Right renal cortex interstitium (tissue), 3 donors: ENCODE results near the gene ATP6V0B. TPM values are rescaled to one million over a fixed set of nuclear protein-coding genes. Genes with fewer than 3 reads are reported as not detected.

Experiments
- DNase-seq, 3 donors: peaks; one replicate each; pipeline ENCODE4 v3.0.0-alpha.2; 2013; ENCODE audit warnings: low read depth in 3 of 3, low spot score in 2 of 3
- polyA plus RNA-seq, 3 donors: library from polyadenylated mRNA; unstranded; fragments of 120-200 nt; gene quantifications; one replicate each; pipeline ENCODE4 v1.2.1, GENCODE V29; 2013; ENCODE audit not compliant: insufficient read length in 3 of 3

ATP6V0B gene
- polyA plus RNA-seq, 3 donors: 134 to 150 (median 144) TPM

DNA sequence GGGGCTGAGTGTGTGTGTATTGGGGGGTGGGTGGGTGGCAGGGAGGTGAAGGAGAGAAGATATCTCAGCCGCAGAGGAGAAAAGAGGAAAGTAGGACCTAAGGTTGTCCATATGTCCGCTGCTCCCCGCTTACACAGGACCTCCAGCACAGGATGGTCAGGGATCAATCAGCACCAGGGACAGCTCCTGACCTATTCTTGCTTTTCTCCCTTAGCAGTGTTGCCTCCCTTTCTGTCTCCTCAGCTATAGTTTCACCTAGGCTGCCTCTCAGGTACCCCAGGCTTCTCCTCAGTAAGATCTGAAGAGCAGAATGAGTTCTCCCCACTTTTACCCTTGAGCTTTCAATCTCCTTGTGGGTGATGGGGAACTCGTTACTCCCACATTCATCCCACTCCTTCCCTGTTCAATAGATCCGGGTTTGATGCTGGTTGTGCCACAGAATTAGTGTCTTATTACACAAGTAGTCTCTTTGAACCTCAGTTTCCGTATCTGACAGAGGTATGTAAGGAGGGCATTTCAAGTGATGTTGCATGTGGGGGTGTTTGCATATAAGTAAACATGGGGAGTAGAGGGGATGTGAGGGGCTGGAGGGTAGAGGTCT lies 6.3 kb upstream of the ATP6V0B start:
- DNase-seq: no peak

DNA sequence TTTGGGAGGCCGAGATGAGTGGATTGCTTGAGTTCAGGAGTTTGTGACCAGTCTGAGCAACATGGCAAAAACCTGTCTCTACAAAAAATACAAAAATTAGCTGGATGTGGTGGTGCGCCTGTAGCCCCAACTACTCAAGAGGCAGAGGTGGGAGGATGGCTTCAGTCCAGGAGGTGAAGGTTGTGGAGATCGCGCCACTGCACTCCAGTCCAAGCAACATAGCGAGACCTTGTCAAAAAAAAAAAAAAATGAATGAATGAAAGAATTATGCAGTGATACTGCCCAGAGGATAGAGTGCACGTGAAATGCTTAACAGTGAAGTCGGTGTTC lies 5.4 kb upstream of the ATP6V0B start:
- DNase-seq: no peak

DNA sequence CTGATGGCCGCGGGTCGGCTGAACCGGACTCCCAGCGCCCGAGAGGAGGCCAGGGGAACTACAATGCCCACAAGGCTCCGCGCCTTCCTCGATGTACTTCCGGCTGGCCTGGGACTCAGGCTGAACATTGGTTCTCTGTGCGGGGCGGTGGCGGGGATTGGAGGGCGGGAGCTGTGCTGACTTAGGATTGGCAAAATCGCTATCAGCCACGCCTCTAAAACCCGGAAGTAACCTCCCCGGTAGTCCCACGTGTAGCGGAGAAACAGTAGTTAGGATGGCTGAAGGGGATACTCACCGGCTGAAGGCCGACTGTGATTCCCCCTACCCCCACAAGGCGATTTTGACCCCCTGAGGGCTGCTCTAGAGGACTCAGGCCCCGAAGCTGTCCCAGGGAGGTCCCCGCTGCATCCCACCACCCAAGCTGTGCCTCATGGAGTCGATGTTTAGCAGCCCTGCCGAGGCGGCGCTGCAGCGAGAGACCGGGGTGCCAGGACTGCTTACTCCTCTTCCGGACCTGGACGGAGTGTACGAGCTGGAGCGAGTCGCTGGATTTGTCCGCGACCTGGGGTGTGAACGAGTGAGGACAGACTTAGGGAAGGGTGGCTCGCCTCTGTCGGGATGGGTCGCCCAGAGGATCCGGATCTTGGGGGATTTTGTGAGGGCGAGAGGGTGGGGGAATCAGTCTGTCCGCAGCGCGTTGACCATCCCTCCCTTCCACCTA lies 4.9 kb upstream of the ATP6V0B start, which contains the start of gene DPH2:
Gene DPH2, plus strand, starts transcription at position 265 of the 721 bp plus-strand sequence. Its CDS starts 166 bp downstream, at position 431.
- peak; percentile 83 to 95 (median 89) for DNase-seq

DNA sequence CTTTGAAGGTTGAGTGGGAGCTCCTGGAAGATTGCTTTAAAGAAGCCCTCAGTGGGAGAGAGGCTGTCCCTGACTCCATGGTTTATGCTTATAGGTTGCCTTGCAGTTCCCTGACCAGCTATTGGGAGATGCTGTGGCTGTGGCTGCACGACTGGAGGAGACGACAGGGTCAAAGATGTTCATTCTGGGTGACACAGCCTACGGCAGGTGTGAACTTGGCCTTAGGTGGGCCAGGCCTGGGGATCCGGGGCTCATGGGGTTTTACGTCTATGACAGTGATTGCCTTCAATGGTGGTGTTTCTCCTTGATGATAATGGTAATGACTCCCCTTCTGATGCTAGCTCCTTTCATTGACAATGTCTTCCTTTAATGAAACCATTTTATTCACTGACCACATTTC lies 4.3 kb upstream of the ATP6V0B start:
- DNase-seq: no peak

DNA sequence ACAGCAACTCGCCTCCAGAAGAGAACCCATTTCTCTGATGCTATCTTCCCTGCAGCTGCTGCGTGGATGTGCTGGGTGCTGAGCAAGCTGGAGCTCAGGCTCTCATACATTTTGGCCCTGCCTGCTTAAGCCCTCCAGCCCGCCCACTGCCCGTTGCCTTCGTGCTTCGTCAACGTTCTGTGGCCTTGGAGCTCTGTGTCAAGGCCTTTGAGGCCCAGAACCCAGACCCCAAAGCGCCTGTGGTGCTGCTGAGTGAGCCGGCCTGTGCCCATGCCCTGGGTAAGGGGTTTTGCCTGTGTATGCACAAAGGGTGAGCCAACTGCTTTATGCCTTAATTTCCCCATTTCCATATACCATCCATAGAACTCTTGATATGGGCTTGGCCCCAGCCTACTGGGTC lies 3.8 kb upstream of the ATP6V0B start:
- no peak for DNase-seq

DNA sequence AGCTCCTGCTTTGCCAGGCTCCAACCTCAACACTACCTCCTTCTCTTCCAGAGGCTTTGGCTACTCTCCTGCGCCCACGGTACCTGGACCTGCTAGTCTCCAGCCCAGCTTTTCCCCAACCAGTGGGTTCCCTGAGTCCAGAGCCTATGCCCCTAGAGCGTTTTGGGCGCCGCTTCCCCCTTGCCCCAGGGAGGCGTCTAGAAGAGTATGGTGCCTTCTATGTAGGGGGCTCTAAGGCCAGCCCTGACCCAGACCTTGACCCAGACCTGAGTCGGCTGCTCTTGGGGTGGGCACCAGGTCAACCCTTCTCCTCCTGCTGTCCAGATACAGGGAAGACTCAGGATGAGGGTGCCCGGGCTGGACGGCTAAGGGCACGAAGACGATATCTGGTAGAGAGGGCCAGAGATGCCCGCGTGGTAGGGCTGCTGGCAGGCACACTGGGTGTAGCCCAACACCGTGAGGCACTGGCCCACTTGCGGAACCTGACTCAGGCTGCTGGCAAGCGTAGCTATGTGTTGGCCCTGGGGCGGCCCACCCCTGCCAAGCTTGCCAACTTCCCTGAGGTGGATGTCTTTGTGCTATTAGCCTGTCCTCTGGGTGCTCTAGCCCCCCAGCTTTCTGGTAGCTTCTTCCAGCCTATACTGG lies 3.3 kb upstream of the ATP6V0B start:
- DNase-seq: no peak

DNA sequence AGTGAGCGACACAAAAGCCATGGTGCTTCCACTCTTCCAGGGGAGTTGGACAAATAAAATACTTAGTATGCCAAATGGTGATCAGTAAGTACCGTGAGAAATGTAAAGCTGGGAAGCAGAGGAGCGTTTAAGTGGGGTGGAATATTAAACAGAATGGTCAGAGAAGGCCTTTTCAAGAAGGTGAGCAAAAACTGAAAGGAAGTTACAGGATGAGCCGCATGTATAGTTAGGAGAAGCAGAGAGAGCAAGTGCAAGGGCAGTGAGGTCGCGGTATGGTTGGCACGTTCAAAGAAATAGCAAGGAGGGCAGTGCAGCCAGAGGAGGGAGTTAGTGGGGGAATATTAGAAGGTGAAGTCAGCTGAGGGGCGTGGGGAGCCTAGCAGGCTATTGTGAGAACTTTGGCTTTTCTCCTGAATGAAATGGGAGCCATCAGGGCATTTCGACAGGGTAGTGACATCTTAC lies 748 bp upstream of the ATP6V0B start:
- DNase-seq: no peak

DNA sequence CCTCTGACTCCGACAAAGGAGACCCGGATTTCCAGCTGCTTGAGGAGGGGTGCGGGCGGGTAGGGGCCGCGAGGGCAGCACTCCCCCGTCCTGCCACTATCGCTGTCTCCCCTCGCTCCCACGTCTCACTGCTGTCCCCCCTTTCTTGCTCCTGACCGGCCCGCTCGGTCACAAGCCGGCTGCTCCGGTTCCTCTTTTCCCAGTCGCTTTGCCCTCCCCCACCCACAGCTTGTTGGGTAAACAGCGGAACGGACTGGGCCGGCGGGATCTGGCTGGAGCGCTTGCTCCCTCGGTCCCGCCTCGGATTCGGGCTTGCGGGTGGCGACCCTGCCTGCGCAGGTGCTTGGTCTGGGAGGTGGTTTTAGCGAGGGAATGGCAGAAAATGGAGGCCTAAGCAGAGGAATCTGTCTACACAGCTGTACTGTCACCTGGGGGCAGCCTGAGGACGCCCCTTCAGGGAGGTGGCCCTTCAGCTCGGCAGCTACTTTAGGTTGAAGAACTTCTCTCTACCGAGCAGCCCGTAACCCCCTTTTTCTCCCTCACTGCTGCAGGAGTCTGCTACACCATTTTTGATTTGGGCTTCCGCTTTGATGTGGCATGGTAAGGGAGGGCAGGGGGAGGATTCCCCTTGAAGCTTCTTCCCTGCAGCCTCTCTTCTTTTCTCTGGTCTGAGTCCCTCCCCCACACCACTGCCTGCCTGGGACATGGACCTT lies 645 bp downstream of the ATP6V0B start:
- no peak for DNase-seq

DNA sequence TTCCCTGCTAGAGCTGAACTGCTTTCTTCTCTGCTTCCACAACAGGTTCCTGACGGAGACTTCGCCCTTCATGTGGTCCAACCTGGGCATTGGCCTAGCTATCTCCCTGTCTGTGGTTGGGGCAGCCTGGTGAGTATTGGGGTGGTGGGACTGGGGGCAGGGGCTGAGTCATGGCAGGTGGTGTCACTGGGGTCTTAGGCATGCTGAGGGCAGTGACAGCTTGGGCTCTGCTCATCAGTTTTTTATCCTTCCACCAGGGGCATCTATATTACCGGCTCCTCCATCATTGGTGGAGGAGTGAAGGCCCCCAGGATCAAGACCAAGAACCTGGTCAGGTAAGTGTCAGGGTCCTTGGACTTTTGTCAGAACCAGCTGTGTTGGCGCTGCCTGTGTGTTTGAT lies 1.3 kb downstream of the ATP6V0B start:
- no peak for DNase-seq

DNA sequence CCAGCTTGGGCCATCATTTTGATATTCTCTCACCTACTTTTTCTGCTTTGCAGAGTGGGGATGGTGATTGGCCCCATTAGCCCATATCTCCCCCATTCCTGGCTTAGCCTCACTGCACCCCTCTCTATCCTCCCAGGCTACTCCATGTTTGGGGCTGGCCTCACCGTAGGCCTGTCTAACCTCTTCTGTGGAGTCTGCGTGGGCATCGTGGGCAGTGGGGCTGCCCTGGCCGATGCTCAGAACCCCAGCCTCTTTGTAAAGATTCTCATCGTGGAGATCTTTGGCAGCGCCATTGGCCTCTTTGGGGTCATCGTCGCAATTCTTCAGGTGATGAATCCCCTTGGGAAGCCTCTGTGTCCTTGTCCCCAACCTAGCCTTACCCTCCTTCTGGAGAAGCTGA lies 2.1 kb downstream of the ATP6V0B start:
- no peak for DNase-seq

DNA sequence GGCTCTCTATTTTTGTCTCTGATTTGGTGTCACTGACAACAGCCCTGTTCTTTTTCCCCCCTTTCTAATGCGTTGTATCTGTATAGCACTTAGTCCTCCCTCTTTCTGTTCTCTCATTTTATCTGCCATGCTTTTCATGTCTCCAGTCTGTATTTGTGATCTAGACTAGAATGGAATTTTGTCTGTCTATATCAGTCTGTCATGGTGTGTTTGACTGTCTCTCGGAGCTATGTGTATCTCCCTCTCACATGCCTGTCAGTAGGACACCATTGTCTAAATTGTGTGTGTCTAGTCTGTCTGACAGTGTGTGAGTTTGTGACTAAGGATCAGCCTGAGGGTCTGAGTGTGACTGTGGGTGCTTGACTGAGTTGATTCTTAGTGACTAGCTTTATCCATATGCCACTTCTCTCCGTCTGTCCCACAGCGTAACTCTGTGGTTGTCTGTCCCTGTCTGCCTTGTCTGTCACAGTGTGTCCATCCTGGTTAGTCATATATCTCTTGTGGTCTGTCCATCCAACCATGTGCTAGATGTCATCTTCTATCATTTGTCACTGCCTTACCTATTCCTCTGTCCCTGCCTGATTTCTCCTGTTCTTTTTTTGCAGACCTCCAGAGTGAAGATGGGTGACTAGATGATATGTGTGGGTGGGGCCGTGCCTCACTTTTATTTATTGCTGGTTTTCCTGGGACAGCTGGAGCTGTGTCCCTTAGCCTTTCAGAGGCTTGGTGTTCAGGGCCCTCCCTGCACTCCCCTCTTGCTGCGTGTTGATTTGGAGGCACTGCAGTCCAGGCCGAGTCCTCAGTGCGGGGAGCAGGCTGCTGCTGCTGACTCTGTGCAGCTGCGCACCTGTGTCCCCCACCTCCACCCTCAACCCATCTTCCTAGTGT lies 2.9 kb downstream of the ATP6V0B start:
- no peak for DNase-seq

DNA sequence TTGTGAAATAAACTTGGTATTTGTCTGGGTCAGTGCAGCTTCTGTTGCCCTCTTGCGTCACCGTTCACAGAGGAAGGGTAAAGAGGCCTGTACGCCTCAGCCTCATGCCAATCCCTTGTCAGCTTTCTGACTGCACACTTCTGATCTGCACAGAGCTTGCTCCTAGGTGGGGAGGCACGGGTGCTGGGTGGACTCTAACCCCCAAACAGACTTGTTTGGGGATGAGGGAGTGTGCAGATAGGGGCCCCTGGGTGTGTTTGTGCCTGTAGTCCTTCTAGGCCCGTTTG lies 3.4 kb downstream of the ATP6V0B start:
- DNase-seq: no peak

DNA sequence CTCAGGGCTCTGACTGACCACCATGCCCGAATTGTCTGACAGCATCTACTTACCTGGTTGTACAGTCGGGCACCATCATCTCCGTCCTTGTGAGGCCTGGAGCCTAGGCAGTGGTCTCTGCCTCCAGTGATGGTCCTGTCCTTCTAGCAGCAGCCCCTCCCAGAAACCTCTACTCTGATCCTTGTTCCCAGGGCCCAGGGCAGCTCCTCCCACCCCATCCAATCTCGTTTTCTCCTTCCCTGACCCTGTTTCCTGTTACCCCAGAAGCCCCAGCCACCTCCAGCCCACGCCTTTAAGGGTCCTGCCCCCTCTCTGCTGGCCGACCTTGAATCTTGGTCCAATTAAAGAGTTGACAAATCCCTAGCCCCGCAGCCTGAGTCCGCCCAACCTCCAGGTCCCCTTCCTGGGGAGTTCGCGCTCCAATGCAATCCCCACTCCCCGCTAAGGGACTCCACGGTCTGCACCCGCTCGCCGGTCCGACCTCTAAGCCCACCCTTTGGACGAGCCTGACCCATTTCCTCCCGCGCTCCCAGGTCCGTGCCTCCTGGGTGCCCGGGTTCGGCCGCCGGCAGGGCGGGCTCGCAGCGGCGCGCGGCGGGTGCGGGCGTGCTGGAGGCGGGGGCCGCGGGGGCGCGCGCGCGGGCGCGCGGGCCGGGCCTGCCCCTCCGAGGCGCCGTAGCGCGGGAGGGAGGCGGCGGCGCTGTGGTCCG lies 3.9 kb downstream of the ATP6V0B start, which contains the start of gene B4GALT2:
Gene B4GALT2, plus strand, starts transcription at position 660 of the 710 bp plus-strand sequence. CDS start 1,951 bp downstream, outside the sequence.
- DNase-seq: no peak

DNA sequence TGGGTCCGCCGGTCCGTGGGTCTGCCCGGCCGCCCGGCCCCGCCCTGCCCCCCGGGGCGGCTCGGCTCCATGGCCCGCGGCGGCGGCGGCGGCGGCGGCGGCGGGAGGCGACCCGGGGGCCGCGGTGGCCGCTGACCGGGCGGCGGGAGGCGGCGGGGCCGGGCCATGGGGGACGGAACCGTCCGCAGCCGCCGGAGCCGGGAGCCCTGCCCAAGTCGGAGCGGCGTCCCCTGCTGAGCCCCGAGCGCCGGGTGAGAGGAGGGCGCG lies 4.4 kb downstream of the ATP6V0B start:
- DNase-seq: no peak

DNA sequence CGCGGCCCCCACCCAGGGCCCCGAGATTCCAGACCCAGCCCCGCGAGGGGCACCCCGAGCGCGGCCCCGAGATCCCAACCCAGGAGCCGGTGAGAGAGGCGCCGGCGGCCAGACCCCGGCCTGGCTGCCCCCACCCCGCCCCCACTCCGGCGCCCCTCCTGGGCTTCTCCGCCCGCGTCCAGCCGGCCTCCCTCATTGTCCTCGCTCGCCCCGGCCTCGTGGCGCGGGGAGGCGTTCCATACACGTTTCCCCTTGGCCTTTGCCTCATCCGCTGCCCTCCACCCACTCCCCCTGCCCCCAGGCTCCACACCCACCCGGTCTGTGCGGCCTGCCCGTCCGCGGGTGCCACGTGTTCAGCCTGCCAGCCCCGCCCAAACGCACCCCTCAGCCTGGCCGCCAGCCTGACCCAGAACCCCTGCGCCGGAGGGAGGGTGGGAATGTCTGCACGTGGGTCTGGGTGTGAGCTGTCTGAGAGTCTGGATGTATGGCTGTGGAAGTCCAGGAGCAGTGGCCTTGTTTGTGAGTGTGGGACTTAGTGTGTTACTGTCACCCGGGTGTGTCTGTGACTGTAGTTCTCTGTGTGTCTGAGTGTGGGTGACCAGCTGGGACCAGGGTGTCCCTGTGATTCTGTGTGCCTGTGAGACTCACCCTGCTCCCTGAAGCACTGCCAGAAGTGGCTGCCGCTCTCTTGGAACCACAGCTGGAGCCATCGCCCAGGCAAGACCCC lies 4.9 kb downstream of the ATP6V0B start:
- no peak for DNase-seq

DNA sequence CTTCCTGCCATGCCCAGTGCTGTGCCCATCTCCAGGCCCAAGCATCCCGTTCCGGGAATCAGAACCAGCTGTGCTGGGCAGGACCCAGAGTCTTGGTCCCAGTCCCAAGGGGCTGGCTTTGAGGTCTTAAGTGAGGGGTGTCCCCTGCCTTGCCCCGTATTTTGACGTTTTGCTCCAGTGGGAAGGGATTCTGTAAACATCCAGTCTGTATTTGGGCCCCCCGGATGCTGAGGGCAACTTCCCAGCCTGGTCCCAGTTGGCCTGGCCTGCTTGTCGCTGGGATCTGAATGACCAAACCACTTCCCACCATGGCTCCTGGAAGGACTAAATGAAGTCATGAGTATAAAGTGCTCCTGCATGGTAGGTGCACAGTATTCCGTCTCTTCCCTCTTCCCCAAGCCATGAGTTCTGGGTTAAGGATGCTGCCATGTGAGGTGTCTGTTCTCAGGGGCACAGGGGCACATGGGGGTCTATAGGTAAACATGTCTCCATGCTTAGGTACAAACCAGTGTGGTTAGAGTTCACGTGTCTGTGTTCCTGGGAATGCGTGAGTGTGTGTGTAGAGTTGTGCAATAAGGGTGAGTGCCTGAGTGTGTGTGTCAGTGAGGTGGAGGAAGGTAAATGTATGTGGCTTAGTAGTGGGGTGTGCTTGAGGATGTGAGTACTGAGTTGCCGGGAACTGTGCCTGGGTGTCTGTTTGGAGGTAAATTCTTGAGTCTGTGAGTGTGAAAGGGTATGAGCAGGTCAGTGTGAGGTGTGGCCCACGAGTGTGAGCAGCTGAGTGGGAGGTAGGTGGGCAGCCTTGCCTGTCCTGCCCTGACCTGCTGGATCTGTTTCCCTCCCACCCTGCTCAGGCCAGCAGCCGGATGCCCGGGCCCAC lies 5.7 kb downstream of the ATP6V0B start:
- DNase-seq: no peak

DNA sequence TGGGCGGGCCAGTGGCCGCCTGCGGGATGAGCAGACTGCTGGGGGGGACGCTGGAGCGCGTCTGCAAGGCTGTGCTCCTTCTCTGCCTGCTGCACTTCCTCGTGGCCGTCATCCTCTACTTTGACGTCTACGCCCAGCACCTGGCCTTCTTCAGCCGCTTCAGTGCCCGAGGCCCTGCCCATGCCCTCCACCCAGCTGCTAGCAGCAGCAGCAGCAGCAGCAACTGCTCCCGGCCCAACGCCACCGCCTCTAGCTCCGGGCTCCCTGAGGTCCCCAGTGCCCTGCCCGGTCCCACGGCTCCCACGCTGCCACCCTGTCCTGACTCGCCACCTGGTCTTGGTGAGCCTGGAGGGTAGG lies 6.4 kb downstream of the ATP6V0B start:
- no peak for DNase-seq

DNA sequence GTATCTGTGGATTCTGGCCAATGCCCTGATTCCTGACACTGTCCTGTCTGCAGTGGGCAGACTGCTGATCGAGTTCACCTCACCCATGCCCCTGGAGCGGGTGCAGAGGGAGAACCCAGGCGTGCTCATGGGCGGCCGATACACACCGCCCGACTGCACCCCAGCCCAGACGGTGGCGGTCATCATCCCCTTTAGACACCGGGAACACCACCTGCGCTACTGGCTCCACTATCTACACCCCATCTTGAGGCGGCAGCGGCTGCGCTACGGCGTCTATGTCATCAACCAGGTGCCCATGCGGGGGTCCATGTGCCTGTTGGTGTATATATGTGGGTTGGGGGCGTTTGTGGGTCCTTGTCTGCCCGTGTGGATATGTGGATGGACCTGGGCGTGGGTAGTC lies 6.9 kb downstream of the ATP6V0B start:
- no peak for DNase-seq

DNA sequence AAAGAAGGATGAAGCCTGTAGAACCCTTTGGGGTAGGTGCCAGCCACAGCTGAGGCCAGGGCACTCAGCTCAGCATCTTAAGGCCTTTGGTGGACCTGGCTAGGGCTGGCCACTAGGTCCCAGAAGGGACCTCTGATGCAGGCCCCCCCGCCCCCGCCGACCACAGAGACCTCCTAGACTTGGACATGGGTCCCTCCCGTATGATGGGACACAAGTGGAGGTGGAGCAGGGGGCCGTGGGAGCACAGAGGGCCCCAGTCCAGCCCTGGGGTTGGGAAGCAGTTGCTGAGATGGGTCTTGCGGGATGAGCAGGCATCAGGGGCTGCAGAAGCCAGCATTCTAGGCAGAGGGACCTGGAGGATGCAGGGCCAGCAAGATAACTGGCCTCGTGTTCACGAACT lies 7.5 kb downstream of the ATP6V0B start:
- DNase-seq: no peak
